ENCODE results near the gene UNC5B.

DNA sequence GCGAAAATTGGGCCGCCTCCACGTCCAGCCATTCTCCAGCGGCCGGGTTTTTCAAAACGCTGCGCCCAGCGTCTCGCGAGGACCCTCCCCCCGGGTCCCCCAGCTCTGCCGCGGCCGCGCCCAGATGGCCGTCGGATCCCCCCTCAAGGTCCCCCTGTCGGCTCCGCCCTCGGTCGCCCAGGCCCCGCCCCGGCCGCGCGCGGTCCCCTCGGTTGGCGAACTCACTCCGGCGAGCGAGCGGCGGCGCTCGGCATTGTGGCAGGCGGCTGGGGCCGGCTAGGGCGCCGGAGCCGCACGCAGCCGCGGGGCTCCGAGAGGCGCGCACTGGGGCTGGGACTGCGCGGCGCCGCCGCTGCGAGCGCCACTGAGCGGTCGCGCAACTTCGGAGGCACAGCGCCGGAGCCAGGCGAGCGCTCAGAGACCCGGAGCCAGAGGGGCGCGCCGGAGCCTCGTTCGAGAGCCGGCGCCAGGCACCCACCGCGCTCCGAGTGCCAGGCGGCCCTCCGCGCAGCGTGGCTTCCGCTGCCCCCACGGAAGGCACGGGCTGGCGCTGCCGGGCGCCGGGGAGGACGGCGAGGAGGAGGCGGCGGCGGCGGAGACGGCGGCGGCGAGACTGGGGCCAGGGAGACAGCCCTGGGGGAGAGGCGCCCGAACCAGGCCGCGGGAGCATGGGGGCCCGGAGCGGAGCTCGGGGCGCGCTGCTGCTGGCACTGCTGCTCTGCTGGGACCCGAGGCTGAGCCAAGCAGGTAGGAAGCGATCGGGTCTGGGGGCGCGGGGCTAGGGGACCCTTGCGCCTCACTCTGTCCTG lies at the start of gene UNC5B:
- TF ChIP-seq, protein P1, sequence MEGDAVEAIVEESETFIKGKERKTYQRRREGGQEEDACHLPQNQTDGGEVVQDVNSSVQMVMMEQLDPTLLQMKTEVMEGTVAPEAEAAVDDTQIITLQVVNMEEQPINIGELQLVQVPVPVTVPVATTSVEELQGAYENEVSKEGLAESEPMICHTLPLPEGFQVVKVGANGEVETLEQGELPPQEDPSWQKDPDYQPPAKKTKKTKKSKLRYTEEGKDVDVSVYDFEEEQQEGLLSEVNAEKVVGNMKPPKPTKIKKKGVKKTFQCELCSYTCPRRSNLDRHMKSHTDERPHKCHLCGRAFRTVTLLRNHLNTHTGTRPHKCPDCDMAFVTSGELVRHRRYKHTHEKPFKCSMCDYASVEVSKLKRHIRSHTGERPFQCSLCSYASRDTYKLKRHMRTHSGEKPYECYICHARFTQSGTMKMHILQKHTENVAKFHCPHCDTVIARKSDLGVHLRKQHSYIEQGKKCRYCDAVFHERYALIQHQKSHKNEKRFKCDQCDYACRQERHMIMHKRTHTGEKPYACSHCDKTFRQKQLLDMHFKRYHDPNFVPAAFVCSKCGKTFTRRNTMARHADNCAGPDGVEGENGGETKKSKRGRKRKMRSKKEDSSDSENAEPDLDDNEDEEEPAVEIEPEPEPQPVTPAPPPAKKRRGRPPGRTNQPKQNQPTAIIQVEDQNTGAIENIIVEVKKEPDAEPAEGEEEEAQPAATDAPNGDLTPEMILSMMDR (optimal IDR thresholded peaks at IDR 0.05 in 1 of 3, IDR thresholded peaks at IDR 0.05 in 1 of 3, conservative IDR thresholded peaks at IDR 0.05 in 1 of 3; ENCODE audit: extremely low read depth in 1 of 3, insufficient read depth in 2 of 3, low read length in 3 of 3): peak in 2 of 3 experiments; percentile 26 to 34
- TF ChIP-seq EZH2 (IDR thresholded peaks at IDR 0.05; ENCODE audit: low read length): no peak
